RWPE1 (cell line): Measurements from ENCODE around the gene RXYLT1.
A peak's percentile ranks its signal among the peaks of the same experiment; 100 is the strongest.

Source experiments
- CTCF ChIA-PET: fragments of 350-600 bp; sonication (Branson Sonifier 250); formaldehyde crosslinking; extraction: SDS; loops from one replicate; lab custom pipeline; 2021; lab: Yijun Ruan, JAX
- POLR2A ChIA-PET: fragments of 400-600 bp; formaldehyde crosslinking; extraction: SDS; loops from one replicate; lab custom pipeline; 2020; ENCODE audit warnings: antibody characterized with exemption; ENCODE audit not compliant: low non-redundant PET; lab: Yijun Ruan, JAX
- DNase-seq: peaks from one replicate; pipeline ENCODE4 v3.0.0; 2012; ENCODE audit warnings: low spot score
- H3K27ac ChIP-seq: fragments of 450-650 bp; 2 replicates; pipeline ENCODE4 v1.5.1; 2017
- TF ChIP-seq, protein P1 (sequence below): fragments of 450-650 bp; conservative IDR thresholded peaks from 2 replicates; pipeline ENCODE4 v1.5.1; 2017; ENCODE audit warnings: low read depth, mild to moderate bottlenecking

Gene RXYLT1

DNA sequence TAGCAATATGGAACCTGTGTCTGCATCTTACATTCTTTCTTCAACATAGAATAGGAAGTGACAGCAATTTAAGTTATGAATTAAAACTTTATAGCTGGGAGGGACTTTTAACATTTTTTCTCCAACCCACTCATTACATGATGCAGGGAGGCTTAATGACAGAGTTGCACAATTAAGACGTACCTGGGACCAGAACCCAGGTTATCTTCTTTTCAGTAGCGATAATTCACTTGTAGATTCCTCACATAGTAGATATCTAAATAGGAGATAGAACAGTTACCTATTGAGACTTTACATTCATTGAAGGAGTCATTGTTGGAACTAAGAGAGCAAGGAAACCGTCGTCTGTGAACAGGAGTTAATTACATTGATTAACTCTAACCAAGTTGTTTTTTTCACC, 69.9 kb downstream of the RXYLT1 start:
- H3K27ac ChIP-seq = no peak overlapping the region
- DNase-seq = no peak
- TF ChIP-seq, protein P1, sequence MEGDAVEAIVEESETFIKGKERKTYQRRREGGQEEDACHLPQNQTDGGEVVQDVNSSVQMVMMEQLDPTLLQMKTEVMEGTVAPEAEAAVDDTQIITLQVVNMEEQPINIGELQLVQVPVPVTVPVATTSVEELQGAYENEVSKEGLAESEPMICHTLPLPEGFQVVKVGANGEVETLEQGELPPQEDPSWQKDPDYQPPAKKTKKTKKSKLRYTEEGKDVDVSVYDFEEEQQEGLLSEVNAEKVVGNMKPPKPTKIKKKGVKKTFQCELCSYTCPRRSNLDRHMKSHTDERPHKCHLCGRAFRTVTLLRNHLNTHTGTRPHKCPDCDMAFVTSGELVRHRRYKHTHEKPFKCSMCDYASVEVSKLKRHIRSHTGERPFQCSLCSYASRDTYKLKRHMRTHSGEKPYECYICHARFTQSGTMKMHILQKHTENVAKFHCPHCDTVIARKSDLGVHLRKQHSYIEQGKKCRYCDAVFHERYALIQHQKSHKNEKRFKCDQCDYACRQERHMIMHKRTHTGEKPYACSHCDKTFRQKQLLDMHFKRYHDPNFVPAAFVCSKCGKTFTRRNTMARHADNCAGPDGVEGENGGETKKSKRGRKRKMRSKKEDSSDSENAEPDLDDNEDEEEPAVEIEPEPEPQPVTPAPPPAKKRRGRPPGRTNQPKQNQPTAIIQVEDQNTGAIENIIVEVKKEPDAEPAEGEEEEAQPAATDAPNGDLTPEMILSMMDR = no peak
- CTCF ChIA-PET = interaction anchor here (0.6 kb wide), 1 partner anchor 32 kb away, joined by 3 read pairs; no protein-coding TSS in a partner anchor
- POLR2A ChIA-PET = no interaction called here

DNA sequence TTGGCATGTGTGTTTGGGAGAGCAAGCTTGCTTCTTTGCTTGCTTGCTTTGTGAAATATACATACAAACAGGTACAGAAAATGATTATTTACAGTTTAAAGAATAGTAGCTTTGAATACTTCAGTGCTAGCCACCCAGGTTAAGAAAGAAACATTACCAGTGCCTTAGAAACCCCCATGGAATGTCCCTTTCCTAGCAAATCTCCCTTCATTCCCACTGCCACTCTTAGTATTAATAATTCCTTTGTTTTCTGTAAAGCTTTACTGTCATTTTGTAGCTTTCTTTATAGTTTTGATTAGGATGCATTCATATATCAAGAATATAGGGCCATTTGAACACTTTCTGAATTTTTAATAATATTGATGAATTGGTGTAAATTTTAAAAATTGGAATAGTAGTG, 74.3 kb downstream of the RXYLT1 start:
- ChIA-PET POLR2A (no interaction called here), CTCF (interaction anchor here (0.7 kb wide), 1 partner anchor 362 kb away, joined by 3 read pairs; no protein-coding TSS in a partner anchor)
- TF ChIP-seq, protein P1 = no peak
- H3K27ac ChIP-seq = no peak overlapping the region
- no peak for DNase-seq

DNA sequence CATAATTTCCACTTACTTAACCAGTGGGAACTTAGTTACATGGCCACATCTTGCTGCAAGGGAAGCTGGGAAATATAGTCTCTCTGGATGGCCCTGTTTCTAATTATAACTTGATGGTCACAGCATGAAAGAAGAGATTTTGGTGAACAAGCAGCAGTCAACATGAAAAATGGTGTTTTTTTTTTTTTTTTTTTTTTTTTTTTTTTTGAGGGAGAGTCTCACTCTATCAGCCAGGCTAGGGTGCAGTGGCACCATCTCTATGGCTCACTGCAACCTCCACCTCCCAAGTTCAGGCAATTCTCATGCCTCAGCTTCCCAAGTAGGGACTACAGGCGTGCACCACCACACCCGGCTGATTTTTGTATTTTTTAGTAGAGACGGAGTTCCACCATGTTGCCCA, 75.6 kb downstream of the RXYLT1 start:
- 0 out of 2 replicates have a peak overlapping the region, but pooled peaks have one; percentile 31 for H3K27ac ChIP-seq
- DNase-seq = no peak
- TF ChIP-seq, protein P1 = no peak
- ChIA-PET CTCF (no interaction called here), POLR2A (no interaction called here)

DNA sequence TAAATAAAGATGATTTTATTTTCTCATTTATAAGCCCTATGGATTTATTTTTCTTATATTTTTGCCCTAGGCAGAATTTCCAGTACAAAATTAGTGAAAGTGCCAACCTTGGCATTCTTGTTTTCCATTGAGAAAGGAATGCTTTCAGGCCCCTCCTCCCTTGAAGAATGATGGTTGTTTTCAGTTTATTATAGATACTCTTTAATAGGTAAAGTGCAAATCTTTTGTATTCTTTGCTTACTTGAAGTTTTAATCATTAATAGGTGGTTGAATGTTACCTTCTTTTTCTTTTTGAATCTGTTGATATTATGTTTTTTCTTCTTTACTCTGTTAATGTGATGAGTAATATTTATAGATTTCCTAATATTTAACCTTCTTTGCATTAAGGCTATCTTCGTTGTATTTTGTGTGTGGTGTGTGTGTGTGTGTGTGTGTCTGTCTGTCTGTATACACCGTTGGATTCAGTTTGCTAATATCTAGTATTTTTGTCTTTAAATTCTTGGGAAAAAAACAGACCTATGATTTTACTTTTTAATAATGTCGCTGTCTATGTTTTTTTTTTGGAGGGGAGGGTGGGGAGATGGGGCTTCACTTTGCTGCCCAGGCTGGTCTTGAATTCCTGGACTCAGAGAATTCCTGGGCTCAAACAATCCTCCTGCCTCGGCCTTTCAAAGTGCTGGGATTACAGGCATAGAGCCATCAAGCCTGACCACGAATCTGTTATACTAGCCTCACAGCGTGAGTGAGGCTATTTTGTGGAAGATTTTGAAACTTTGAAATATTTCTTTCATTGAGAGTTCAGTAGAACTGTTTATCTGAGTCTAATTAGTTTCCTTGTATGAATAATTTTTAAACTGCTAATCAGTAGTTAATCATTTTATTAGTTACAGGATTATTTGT, 78.3 kb downstream of the RXYLT1 start:
- H3K27ac ChIP-seq = no peak overlapping the region; the same call in 1 of the 2 replicates
- CTCF ChIA-PET = interaction anchor here (0.7 kb wide), 1 partner anchor 168 kb away, joined by 3 read pairs; no protein-coding TSS in a partner anchor

More for the DNA sequence above, 78.3 kb downstream of the RXYLT1 start:
- no peak for DNase-seq
- TF ChIP-seq, protein P1 = no peak
- POLR2A ChIA-PET = no interaction called here
